CD4-positive, CD25-positive, alpha-beta regulatory T cell (primary cell): Measurements from ENCODE around the gene RANBP17. TPM values are rescaled to one million over a fixed set of nuclear protein-coding genes. Genes with fewer than 3 reads are reported as not detected.
"Not testable (repeated sequence)": the region's sequence is repeated elsewhere in the genome, so short reads cannot be mapped to it uniquely, and the experiment has no call there.

Source experiments
- ATAC-seq, 2 donors: fragments of 150-1000 bp; cut with Tn5 transposase; one replicate each; pipeline ENCODE4 v1.10.0; 2021; ENCODE audit warnings: low read depth in 2 of 2, moderate number of reproducible peaks in 2 of 2, moderate library complexity in 1 of 2
- DNase-seq, 3 donors: peaks; one replicate each; pipeline versions ENCODE4 v3.0.0 to v3.0.0-alpha.2; 2012 to 2022; ENCODE audit warnings: mixed read lengths in 1 of 3
- H3K27ac ChIP-seq: one replicate; pipeline ENCODE4 v1.7.0; 2013; ENCODE audit warnings: mild to moderate bottlenecking, low read length; ENCODE audit not compliant: insufficient read depth, poor library complexity, severe bottlenecking
- H3K27me3 ChIP-seq: one replicate; pipeline ENCODE4 v1.7.0; 2013; ENCODE audit warnings: low read length; ENCODE audit not compliant: control insufficient read depth, insufficient read depth
- H3K36me3 ChIP-seq: one replicate; pipeline ENCODE4 v1.7.0; 2013; ENCODE audit warnings: mild to moderate bottlenecking, low read length, moderate library complexity; ENCODE audit not compliant: control insufficient read depth, insufficient read depth
- H3K4me1 ChIP-seq: 2 replicates; pipeline ENCODE4 v1.7.0; 2013; ENCODE audit warnings: mild to moderate bottlenecking, low read length; ENCODE audit not compliant: insufficient read depth, control insufficient read depth, poor library complexity, severe bottlenecking
- H3K4me3 ChIP-seq: one replicate; pipeline ENCODE4 v1.7.0; 2013; ENCODE audit warnings: low read depth, mild to moderate bottlenecking, low read length, moderate library complexity
- H3K9me3 ChIP-seq, 2 experiments: 1 replicate in 1 of 2; 2 replicates in 1 of 2; pipeline ENCODE4 v1.7.0; 2013; ENCODE audit warnings: low read length in 2 of 2, mild to moderate bottlenecking in 1 of 2, moderate library complexity in 1 of 2; ENCODE audit not compliant: control insufficient read depth in 2 of 2
- H3K27ac Mint-ChIP-seq, 3 donors: one replicate each; pipeline ENCODE4 v1.8.0; 2020 to 2022; ENCODE audit warnings: mild to moderate bottlenecking in 3 of 3, mixed read lengths in 3 of 3, moderate library complexity in 2 of 3
- H3K27me3 Mint-ChIP-seq: one replicate; pipeline ENCODE4 v1.8.0; 2022; ENCODE audit warnings: mild to moderate bottlenecking, mixed read lengths
- H3K36me3 Mint-ChIP-seq: one replicate; pipeline ENCODE4 v1.8.0; 2020; ENCODE audit warnings: mixed read lengths
- H3K4me1 Mint-ChIP-seq, 4 donors: one replicate each; pipeline ENCODE4 v1.8.0; 2020 to 2022; ENCODE audit warnings: mixed read lengths in 4 of 4, mild to moderate bottlenecking in 1 of 4
- H3K4me3 Mint-ChIP-seq, 4 donors: one replicate each; pipeline ENCODE4 v1.8.0; 2020 to 2022; ENCODE audit warnings: mild to moderate bottlenecking in 4 of 4, mixed read lengths in 4 of 4, moderate library complexity in 3 of 4
- H3K9me3 Mint-ChIP-seq, 7 donors: one replicate each; pipeline ENCODE4 v1.8.0; 2020 to 2022; ENCODE audit warnings: mixed read lengths in 7 of 7, mild to moderate bottlenecking in 3 of 7, moderate library complexity in 2 of 7
- polyA plus RNA-seq, 4 donors: library from polyadenylated mRNA; unstranded; fragments of 300-500 nt; fragmentation: Illumina TruSeq; gene quantifications; one replicate each; pipeline ENCODE4 v1.2.3, GENCODE V29; 2021
- total RNA-seq: library from RNA; stranded (reverse); gene quantifications from one replicate; pipeline ENCODE4 v1.2.3, GENCODE V29; 2022

Gene RANBP17
- total and polyA plus RNA-seq, 5 donors from 2014 or later = not detected

DNA sequence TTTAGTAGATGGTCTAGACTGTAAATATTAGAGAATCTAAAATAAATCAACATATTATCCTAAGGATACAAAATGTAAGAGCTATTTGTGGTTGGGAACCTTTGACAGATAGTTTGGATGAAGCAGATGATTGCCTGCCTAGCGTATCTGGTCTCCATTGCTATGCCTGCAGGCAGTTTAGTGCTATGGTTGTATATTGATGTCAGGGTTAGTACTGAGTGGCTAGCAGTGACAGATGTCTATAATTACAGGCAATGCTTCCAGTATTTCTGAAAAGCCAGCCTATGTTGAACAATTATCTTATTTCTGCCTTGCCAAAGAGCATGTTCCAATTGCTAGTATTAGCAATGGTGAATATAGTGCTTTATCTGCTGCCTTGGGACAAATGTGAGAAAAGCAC, 296.0 kb downstream of the RANBP17 start:
- Histone ChIP-seq H3K4me1 (no peaks in the 10 kb centered on the region), H3K9me3 (no peaks in the 10 kb centered on the region), H3K36me3 (no peaks in the 10 kb centered on the region), H3K27me3 (no peaks in the 10 kb centered on the region), H3K27ac (no peak overlapping the region), H3K4me3 (no peak overlapping the region)
- Mint-ChIP-seq H3K27me3 (peaks cover 5% of the 10 kb centered on the region), H3K4me1 (no peaks in the 10 kb centered on the region), H3K27ac (no peak overlapping the region), H3K9me3 (no peaks in the 10 kb centered on the region), H3K36me3 (no peaks in the 10 kb centered on the region), H3K4me3 (no peak overlapping the region)
- no peak for DNase-seq
- ATAC-seq = no peak

GRCh38 chr5:171158581-171158980, 296.8 kb downstream of the RANBP17 start:
- Histone ChIP-seq H3K4me3 (no peak overlapping the region), H3K9me3 (no peaks in the 10 kb centered on the region), H3K27me3 (no peaks in the 10 kb centered on the region), H3K27ac (no peak overlapping the region), H3K4me1 (no peaks in the 10 kb centered on the region), H3K36me3 (no peaks in the 10 kb centered on the region)
- no peak overlapping the region for H3K27ac Mint-ChIP-seq
- H3K4me3 Mint-ChIP-seq = no peak overlapping the region
- H3K4me1 Mint-ChIP-seq = no peaks in the 10 kb centered on the region
- peaks cover 9% of the 10 kb centered on the region for H3K27me3 Mint-ChIP-seq
- no peaks in the 10 kb centered on the region for H3K9me3 Mint-ChIP-seq
- no peak for ATAC-seq
- H3K36me3 Mint-ChIP-seq = no peaks in the 10 kb centered on the region
- DNase-seq = no peak

DNA sequence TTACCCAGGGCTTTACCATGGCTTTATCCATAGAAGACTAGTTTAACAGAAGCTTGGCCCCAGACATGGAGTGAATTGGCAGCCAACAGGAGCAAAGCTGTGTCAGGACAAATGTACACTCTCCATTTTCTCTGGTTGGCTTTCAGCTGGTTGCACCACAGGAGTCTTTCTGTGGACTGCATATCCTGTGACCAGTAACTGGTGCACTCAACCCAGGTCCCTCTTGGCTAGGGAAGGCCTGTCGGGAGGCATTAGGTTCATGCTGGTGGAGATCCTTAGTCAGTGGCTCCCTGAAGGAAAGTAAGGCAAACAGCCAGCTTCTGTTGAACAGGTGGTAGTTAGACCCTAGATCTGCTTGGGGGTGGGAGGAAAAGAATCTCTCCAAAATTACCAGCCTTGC, 300.3 kb downstream of the RANBP17 start:
- Mint-ChIP-seq H3K27ac (no peak overlapping the region), H3K36me3 (no peaks in the 10 kb centered on the region), H3K9me3 (no peaks in the 10 kb centered on the region), H3K4me3 (peak overlapping the region in 1 of 4 donors; percentile 54), H3K4me1 (no peaks in the 10 kb centered on the region), H3K27me3 (peaks cover 11% of the 10 kb centered on the region)
- no peak for ATAC-seq
- H3K4me3 ChIP-seq = no peak overlapping the region
- no peaks in the 10 kb centered on the region for H3K36me3 ChIP-seq
- H3K27ac ChIP-seq = no peak overlapping the region
- no peaks in the 10 kb centered on the region for H3K9me3 ChIP-seq
- H3K27me3 ChIP-seq = no peaks in the 10 kb centered on the region
- no peak for DNase-seq
- H3K4me1 ChIP-seq = no peaks in the 10 kb centered on the region

- ATAC-seq (no peak), DNase-seq (peak in 1 of 3 donors; percentile 6)
- H3K27me3 Mint-ChIP-seq = peaks cover 11% of the 10 kb centered on the region
- no peak overlapping the region for H3K27ac ChIP-seq
- no peaks in the 10 kb centered on the region for H3K4me1 Mint-ChIP-seq
- H3K36me3 ChIP-seq = no peaks in the 10 kb centered on the region
- H3K27ac Mint-ChIP-seq = no peak overlapping the region
- no peaks in the 10 kb centered on the region for H3K27me3 ChIP-seq
- H3K9me3 Mint-ChIP-seq = no peaks in the 10 kb centered on the region
- H3K4me1 ChIP-seq = no peaks in the 10 kb centered on the region
- no peak overlapping the region for H3K4me3 ChIP-seq
- no peak overlapping the region for H3K4me3 Mint-ChIP-seq
- H3K36me3 Mint-ChIP-seq = no peaks in the 10 kb centered on the region
- H3K9me3 ChIP-seq = no peaks in the 10 kb centered on the region
Measured at GRCh38 chr5:171162596-171162995, 300.8 kb downstream of the RANBP17 start.

GRCh38 chr5:171166766-171167165, 304.9 kb downstream of the RANBP17 start:
- H3K4me1 ChIP-seq = no peaks in the 10 kb centered on the region
- no peaks in the 10 kb centered on the region for H3K36me3 Mint-ChIP-seq
- H3K4me3 Mint-ChIP-seq = no peak overlapping the region
- H3K9me3 ChIP-seq = no peaks in the 10 kb centered on the region
- ATAC-seq (no peak), DNase-seq (no peak)
- H3K27ac Mint-ChIP-seq = no peak overlapping the region
- H3K4me3 ChIP-seq = no peak overlapping the region
- H3K27ac ChIP-seq = no peak overlapping the region
- H3K36me3 ChIP-seq = no peaks in the 10 kb centered on the region
- no peaks in the 10 kb centered on the region for H3K27me3 ChIP-seq
- peaks cover 11% of the 10 kb centered on the region for H3K27me3 Mint-ChIP-seq
- no peaks in the 10 kb centered on the region for H3K4me1 Mint-ChIP-seq
- no peaks in the 10 kb centered on the region for H3K9me3 Mint-ChIP-seq

DNA sequence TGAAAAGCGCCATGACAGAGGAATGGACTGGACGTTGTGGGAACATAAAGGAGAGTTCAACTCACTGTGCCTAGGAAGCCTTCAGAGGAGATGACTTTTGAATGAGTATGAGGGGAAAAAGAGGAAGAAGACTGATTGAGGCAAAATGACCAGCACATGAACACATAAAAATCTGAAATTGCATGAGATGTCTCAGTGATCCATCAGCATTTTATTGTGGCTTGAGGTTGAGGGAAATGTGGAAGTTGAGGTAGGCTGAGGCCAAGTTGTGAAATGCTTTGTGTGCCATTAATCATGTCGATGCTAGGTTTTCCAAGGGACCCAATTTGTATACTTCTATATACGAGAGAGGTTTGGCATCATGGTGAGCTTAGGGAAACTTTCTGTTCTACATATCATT, 306.4 kb downstream of the RANBP17 start:
- Mint-ChIP-seq H3K4me1 (no peaks in the 10 kb centered on the region), H3K27ac (no peak overlapping the region), H3K36me3 (no peaks in the 10 kb centered on the region), H3K9me3 (no peaks in the 10 kb centered on the region), H3K4me3 (no peak overlapping the region), H3K27me3 (peaks cover 6% of the 10 kb centered on the region)
- Histone ChIP-seq H3K27me3 (no peaks in the 10 kb centered on the region), H3K27ac (no peak overlapping the region), H3K4me3 (no peak overlapping the region), H3K4me1 (no peaks in the 10 kb centered on the region), H3K36me3 (no peaks in the 10 kb centered on the region), H3K9me3 (no peaks in the 10 kb centered on the region)
- ATAC-seq (no peak), DNase-seq (no peak)

- H3K9me3 ChIP-seq = not testable (repeated sequence)
Measured at GRCh38 chr5:171174960-171175359, 313.1 kb downstream of the RANBP17 start.

GRCh38 chr5:171175746-171176145, 313.9 kb downstream of the RANBP17 start:
- peaks cover 0 to 3% (median 0%) of the 10 kb centered on the region in 7 donors for H3K9me3 Mint-ChIP-seq
- H3K27ac Mint-ChIP-seq = no peak overlapping the region

More at GRCh38 chr5:171174960-171175359, 313.1 kb downstream of the RANBP17 start:
- H3K36me3 Mint-ChIP-seq, H3K4me3 Mint-ChIP-seq, H3K27me3 ChIP-seq, H3K36me3 ChIP-seq, H3K27ac Mint-ChIP-seq, H3K4me1 ChIP-seq, ATAC-seq, DNase-seq, H3K9me3 Mint-ChIP-seq, H3K27me3 Mint-ChIP-seq, H3K4me3 ChIP-seq, H3K27ac ChIP-seq, H3K4me1 Mint-ChIP-seq: not testable (repeated sequence)

More at GRCh38 chr5:171175746-171176145, 313.9 kb downstream of the RANBP17 start:
- DNase-seq (no peak), ATAC-seq (no peak)
- H3K27me3 ChIP-seq = no peaks in the 10 kb centered on the region
- Mint-ChIP-seq H3K4me3 (no peak overlapping the region), H3K4me1 (no peaks in the 10 kb centered on the region), H3K36me3 (no peaks in the 10 kb centered on the region), H3K27me3 (no peaks in the 10 kb centered on the region)
- H3K4me3 ChIP-seq = no peak overlapping the region
- H3K9me3 ChIP-seq = no peaks in the 10 kb centered on the region
- no peaks in the 10 kb centered on the region for H3K4me1 ChIP-seq
- no peak overlapping the region for H3K27ac ChIP-seq
- no peaks in the 10 kb centered on the region for H3K36me3 ChIP-seq
